A549 (cell line): ENCODE data around the gene NMRK1.

Experiments used
- ATOH8 ChIP-seq: fragments of 250-450 bp; sonication (Bioruptor Pico); IDR thresholded peaks from 2 replicates; pipeline ENCODE4 v1.5.0; 2020; ENCODE audit warnings: low read depth, mild to moderate bottlenecking, moderate library complexity
- CHD4 ChIP-seq: fragments of 200-600 bp; sonication (generic); IDR thresholded peaks from 2 replicates; pipeline ENCODE4 v1.6.1; 2016; ENCODE audit warnings: antibody characterized with exemption, mild to moderate bottlenecking, borderline replicate concordance
- CTCF ChIP-seq: fragments of >200 bp; sonication (Bioruptor Twin); formaldehyde crosslinking; IDR thresholded peaks from 3 replicates; pipeline ENCODE4 v1.5.1; 2016
- EHF ChIP-seq: fragments of 250-450 bp; sonication (Bioruptor Pico); IDR thresholded peaks from 2 replicates; pipeline ENCODE4 v1.5.0; 2020; ENCODE audit warnings: mild to moderate bottlenecking
- JUN ChIP-seq, 2 experiments: fragments of >200 bp; sonication (Bioruptor Twin); formaldehyde crosslinking; IDR thresholded peaks; 2 replicates in 1 of 2; 3 replicates in 1 of 2; pipeline ENCODE4 v1.6.1; 2016 to 2017
- JUNB ChIP-seq: fragments of >200 bp; sonication (Bioruptor Twin); formaldehyde crosslinking; IDR thresholded peaks from 2 replicates; pipeline ENCODE4 v1.6.1; 2016
- PHF8 ChIP-seq: fragments of 200-600 bp; sonication (generic); IDR thresholded peaks from 2 replicates; pipeline ENCODE4 v1.6.1; 2016; ENCODE audit warnings: low read depth, mild to moderate bottlenecking, antibody characterized with exemption, moderate library complexity, borderline replicate concordance
- POLR2A ChIP-seq: IDR thresholded peaks from 2 replicates; pipeline ENCODE4 v1.6.1; 2012; ENCODE audit warnings: mild to moderate bottlenecking, low read length
- RAD21 ChIP-seq, 2 experiments: fragments of >200 bp in 1 of 2; sonication (Bioruptor Twin) in 1 of 2; formaldehyde crosslinking in 1 of 2; IDR thresholded peaks in 1 of 2; conservative IDR thresholded peaks in 1 of 2; 2 replicates in 1 of 2; 3 replicates in 1 of 2; pipeline ENCODE4 v1.6.1; 2012 to 2018; ENCODE audit warnings: inconsistent platforms in 1 of 2
- REST ChIP-seq: fragments of 200-600 bp; sonication (generic); IDR thresholded peaks from 2 replicates; pipeline ENCODE4 v1.6.1; 2016; ENCODE audit warnings: antibody characterized with exemption, mild to moderate bottlenecking, moderate library complexity
- SMC3 ChIP-seq: fragments of >200 bp; sonication (Bioruptor Twin); formaldehyde crosslinking; IDR thresholded peaks from 3 replicates; pipeline ENCODE4 v1.6.1; 2018; ENCODE audit warnings: inconsistent platforms
- SREBF2 ChIP-seq: fragments of 450-650 bp; IDR thresholded peaks from 2 replicates; pipeline ENCODE4 v1.6.1; 2014; ENCODE audit warnings: mild to moderate bottlenecking, moderate library complexity

- TF ChIP-seq SMC3 = no peak
- TF ChIP-seq RAD21 (conservative IDR thresholded peaks at IDR 0.05 in 1 of 2, IDR thresholded peaks at IDR 0.05 in 1 of 2) = no peak
- no peak for TF ChIP-seq CHD4
- no peak for TF ChIP-seq CTCF
- no peak for TF ChIP-seq PHF8
- no peak for TF ChIP-seq SREBF2
- TF ChIP-seq ATOH8 (CRISPR knock-in tag) = no peak
- no peak for TF ChIP-seq POLR2A
- no peak for TF ChIP-seq JUNB
- no peak for TF ChIP-seq REST
- no peak for TF ChIP-seq EHF (CRISPR knock-in tag)
- no peak for TF ChIP-seq JUN (IDR thresholded peaks at IDR 0.05)
These were observed 22.4 kb downstream of the NMRK1 start for GRCh38 chr9:75065510-75065909.
